Esophagus squamous epithelium (tissue), 5 donors: ENCODE data around the gene RFX5. TPM values are rescaled to one million over a fixed set of nuclear protein-coding genes. Genes with fewer than 3 reads are reported as not detected.

Experiments used
- DNase-seq: peaks from one replicate; lab custom pipeline; 2025; lab: John Stamatoyannopoulos, UW
- H3K27ac ChIP-seq, 4 donors: fragments of 200-600 bp; sonication (generic); one replicate each; pipeline ENCODE4 v1.5.1; 2016 to 2019; ENCODE audit warnings: mild to moderate bottlenecking in 1 of 4
- H3K27me3 ChIP-seq, 4 donors: fragments of 200-600 bp; sonication (generic); 1 replicate in 3 of 4; 2 replicates in 1 of 4; pipeline versions ENCODE4 v1.5.1 to v1.6.0; 2017 to 2021; ENCODE audit warnings: antibody characterized with exemption in 1 of 4
- H3K36me3 ChIP-seq, 3 donors: fragments of 200-600 bp; sonication (generic); one replicate each; pipeline ENCODE4 v1.5.1; 2016 to 2019
- H3K4me1 ChIP-seq, 3 donors: fragments of 200-600 bp; sonication (generic); one replicate each; pipeline ENCODE4 v1.5.1; 2017 to 2019
- H3K4me3 ChIP-seq, 4 donors: fragments of 200-600 bp; sonication (generic); 1 replicate in 3 of 4; 2 replicates in 1 of 4; pipeline ENCODE4 v1.5.1; 2016 to 2019; ENCODE audit warnings: mild to moderate bottlenecking in 2 of 4, moderate library complexity in 1 of 4
- H3K9me3 ChIP-seq, 3 donors: fragments of 200-600 bp; sonication (generic); one replicate each; pipeline ENCODE4 v1.5.1; 2016 to 2019
- CTCF ChIP-seq, 6 experiments: fragments of 450-650 bp in 4 of 6; fragments of 200-600 bp in 2 of 6; sonication (generic) in 2 of 6; IDR thresholded peaks; one replicate each; pipeline ENCODE4 v1.5.1; 2016 to 2019; ENCODE audit warnings: antibody characterized with exemption in 6 of 6, mild to moderate bottlenecking in 4 of 6, moderate library complexity in 4 of 6
- POLR2A ChIP-seq, 4 donors: fragments of 450-650 bp; IDR thresholded peaks; one replicate each; pipeline ENCODE4 v1.6.1; 2017; ENCODE audit warnings: antibody characterized with exemption in 4 of 4, mild to moderate bottlenecking in 4 of 4, moderate library complexity in 3 of 4
- WGBS, 2 donors: methylation state at CpG; one replicate each; pipeline ENCODE4 v1.1.5; 2018; 5-methylcytosine and 5-hydroxymethylcytosine counted together
- intact Hi-C: fragments of 100-400 bp; cut with DNase I; formaldehyde crosslinking; loops from one replicate; pipeline ENCODE4 v1.15.0; 2022
- small RNA-seq, 4 donors: library from RNA; depleted of rRNA; stranded (forward); fragments of <200 nt; gene quantifications; one replicate each; pipeline ENCODE3, GENCODE V24; 2016
- total RNA-seq, 4 donors: library from RNA; depleted of rRNA; stranded (reverse); fragments of >200 nt; gene quantifications; one replicate each; pipeline ENCODE4 v1.1.0, GENCODE V29; 2016
- donor health status: DM: yes; HTN: yes; CAD: no.

Gene RFX5
- total RNA-seq, 4 donors from 2014 or later, result 13.2 to 59.6 (median 24.5) TPM

- H3K4me3 ChIP-seq, result no peak overlapping the region
- peaks cover 0 to under 1% (median 0%) of the 10 kb centered on the region in 3 donors for H3K4me1 ChIP-seq
- H3K9me3 ChIP-seq, result no peaks in the 10 kb centered on the region
- TF ChIP-seq POLR2A (IDR thresholded peaks at IDR 0.05) (no peak), CTCF (IDR thresholded peaks at IDR 0.05) (no peak)
- DNase-seq, result no peak
- peaks cover 32 to 100% (median 93%) of the 10 kb centered on the region in 3 donors for H3K36me3 ChIP-seq
- 93 to 94% methylated on average over 2 of the region's 2 CpGs for WGBS, 2 donors
- intact Hi-C loops, result no loop called here
- no peaks in the 10 kb centered on the region for H3K27me3 ChIP-seq
- no peak overlapping the region for H3K27ac ChIP-seq
Measured at GRCh38 chr1:151294742-151295462, 52.1 kb downstream of the RFX5 start.

GRCh38 chr1:151293093-151293492, 54.0 kb downstream of the RFX5 start:
- DNase-seq, result no peak
- Histone ChIP-seq H3K27me3 (no peaks in the 10 kb centered on the region), H3K4me1 (peaks cover 0 to 13% (median 0%) of the 10 kb centered on the region in 3 donors), H3K4me3 (no peak overlapping the region), H3K36me3 (peaks cover 34 to 100% (median 89%) of the 10 kb centered on the region in 3 donors), H3K9me3 (no peaks in the 10 kb centered on the region), H3K27ac (no peak overlapping the region)
- 71 to 72% methylated on average over 2 to 4 of the region's 6 CpGs for WGBS, 2 donors
- TF ChIP-seq POLR2A (IDR thresholded peaks at IDR 0.05), result no peak
- no peak for TF ChIP-seq CTCF (IDR thresholded peaks at IDR 0.05)
- intact Hi-C loops, result no loop called here

GRCh38 chr1:151292207-151293030, 54.6 kb downstream of the RFX5 start:
- Histone ChIP-seq H3K4me1 (peaks cover 0 to 13% (median 0%) of the 10 kb centered on the region in 3 donors), H3K27ac (no peak overlapping the region), H3K9me3 (no peaks in the 10 kb centered on the region), H3K36me3 (peaks cover 33 to 100% (median 90%) of the 10 kb centered on the region in 3 donors), H3K27me3 (no peaks in the 10 kb centered on the region), H3K4me3 (no peak overlapping the region)
- DNase-seq, result no peak
- 75 to 84% methylated on average over 9 to 12 of the region's 13 CpGs for WGBS, 2 donors
- intact Hi-C loops, result no loop called here
- no peak for TF ChIP-seq CTCF (IDR thresholded peaks at IDR 0.05)
- no peak for TF ChIP-seq POLR2A (IDR thresholded peaks at IDR 0.05)

GRCh38 chr1:151290709-151291303, 56.2 kb downstream of the RFX5 start:
- intact Hi-C loops, result no loop called here
- H3K36me3 ChIP-seq, result peaks cover 42 to 100% (median 83%) of the 10 kb centered on the region in 3 donors
- no peak for TF ChIP-seq POLR2A (IDR thresholded peaks at IDR 0.05)
- TF ChIP-seq CTCF (IDR thresholded peaks at IDR 0.05), result no peak
- no peaks in the 10 kb centered on the region for H3K9me3 ChIP-seq
- no peak overlapping the region for H3K4me3 ChIP-seq
- no peaks in the 10 kb centered on the region for H3K27me3 ChIP-seq
- H3K4me1 ChIP-seq, result peaks cover 0 to 13% (median 0%) of the 10 kb centered on the region in 3 donors
- H3K27ac ChIP-seq, result no peak overlapping the region
- 72 to 78% methylated on average over 1 to 6 of the region's 19 CpGs for WGBS, 2 donors
- no peak for DNase-seq

Small RNA genes lying within 50 kb of the gene (small RNA-seq; reads per million reads assigned to genes)
- 0 reads per million in 4 donors for gene RN7SL444P

Other genes starting within 250 kb of the RFX5 start
- 1 to 10 TPM in 3 of 4 donors, under 1 TPM in 1; 0.91 to 3.8 (median 2.0) TPM for gene SEMA6C, start 200.6 kb downstream of the RFX5 start, total RNA-seq
- gene TNFAIP8L2, start 190.6 kb downstream of the RFX5 start, total RNA-seq, result 1 to 10 TPM in 2 of 4 donors, not detected in 2; 2.3 to 5.7 TPM
- 1 to 10 TPM; 4.6 to 8.8 (median 5.9) TPM for gene LYSMD1, start 181.3 kb downstream of the RFX5 start, total RNA-seq
- 10 to 100 TPM; 15.2 to 29.8 (median 18.5) TPM for gene SCNM1, start 181.1 kb downstream of the RFX5 start, total RNA-seq
- gene TMOD4, start 171.3 kb downstream of the RFX5 start, total RNA-seq, result not detected
- gene VPS72, start 157.1 kb downstream of the RFX5 start, total RNA-seq, result 10 to 100 TPM; 17.2 to 38.3 (median 29.7) TPM
- 10 to 100 TPM; 21.5 to 49.2 (median 36.6) TPM for gene PIP5K1A, start 148.7 kb downstream of the RFX5 start, total RNA-seq
- 100 to 1,000 TPM in 3 of 4 donors, 10 to 100 TPM in 1; 78.2 to 117 (median 109) TPM for gene PSMD4, start 92.5 kb downstream of the RFX5 start, total RNA-seq
- 10 to 100 TPM; 16.5 to 28.5 (median 18.3) TPM for gene ZNF687, start 65.0 kb downstream of the RFX5 start, total RNA-seq
- 10 to 100 TPM; 34.0 to 63.4 (median 56.0) TPM for gene PI4KB, start 19.8 kb downstream of the RFX5 start, total RNA-seq
- gene SELENBP1, start 25.5 kb upstream of the RFX5 start, total RNA-seq, result 10 to 100 TPM in 3 of 4 donors, 1 to 10 TPM in 1; 6.3 to 38.3 (median 28.3) TPM
- gene PSMB4, start 52.3 kb upstream of the RFX5 start, total RNA-seq, result 100 to 1,000 TPM; 114 to 203 (median 186) TPM
- gene POGZ, start 112.2 kb upstream of the RFX5 start, total RNA-seq, result 10 to 100 TPM; 16.1 to 45.6 (median 30.4) TPM
- gene CGN, start 164.1 kb upstream of the RFX5 start, total RNA-seq, result 10 to 100 TPM in 3 of 4 donors, 1 to 10 TPM in 1; 3.3 to 26.1 (median 15.1) TPM
- 10 to 100 TPM; 18.1 to 41.8 (median 32.8) TPM for gene TUFT1, start 193.1 kb upstream of the RFX5 start, total RNA-seq